OCI-LY1 (cell line): ENCODE measurements around the gene ARF5.

Experiments
- H2AFZ ChIP-seq: fragments of 200-600 bp; sonication (generic), shearing (Covaris generic); 2 replicates; pipeline ENCODE4 v1.6.0; 2014; ENCODE audit warnings: antibody characterized with exemption, mild to moderate bottlenecking, low read length
- H3F3A ChIP-seq: fragments of 200-600 bp; sonication (generic), shearing (Covaris generic); 2 replicates; pipeline ENCODE4 v1.6.0; 2014; ENCODE audit warnings: mild to moderate bottlenecking, antibody characterized with exemption, low read length, moderate library complexity; ENCODE audit not compliant: insufficient read depth
- H3K27ac ChIP-seq: fragments of 200-600 bp; sonication (generic); 2 replicates; pipeline ENCODE4 v1.5.1; 2014; ENCODE audit warnings: low read length, mixed run types, mild to moderate bottlenecking, low read depth; ENCODE audit not compliant: poor library complexity, severe bottlenecking
- H3K27me3 ChIP-seq: fragments of 200-600 bp; sonication (generic); 2 replicates; pipeline ENCODE4 v1.6.0; 2014; ENCODE audit warnings: antibody characterized with exemption, mild to moderate bottlenecking, low read length, moderate library complexity; ENCODE audit not compliant: insufficient read depth
- H3K36me3 ChIP-seq: fragments of 200-600 bp; sonication (generic); 2 replicates; pipeline ENCODE4 v1.6.1; 2014; ENCODE audit warnings: mild to moderate bottlenecking, antibody characterized with exemption, low read length, moderate library complexity, mixed read lengths; ENCODE audit not compliant: insufficient read depth
- H3K4me1 ChIP-seq: fragments of 200-600 bp; sonication (generic); 2 replicates; pipeline ENCODE4 v1.5.1; 2014; ENCODE audit warnings: mild to moderate bottlenecking, low read length, moderate library complexity; ENCODE audit not compliant: insufficient read depth, severe bottlenecking
- H3K4me2 ChIP-seq: fragments of 200-600 bp; sonication (generic), shearing (Covaris generic); 2 replicates; pipeline ENCODE4 v1.6.1; 2014; ENCODE audit warnings: low read length
- H3K4me3 ChIP-seq: fragments of 200-600 bp; sonication (generic); 2 replicates; pipeline ENCODE4 v1.5.1; 2014; ENCODE audit warnings: low read length, low read depth, mild to moderate bottlenecking, mixed read lengths; ENCODE audit not compliant: poor library complexity, severe bottlenecking
- H3K79me2 ChIP-seq: fragments of 200-600 bp; shearing (Covaris generic); 2 replicates; pipeline ENCODE4 v1.6.1; 2016; ENCODE audit warnings: mixed run types, low read length, mixed read lengths; ENCODE audit not compliant: insufficient read depth
- H3K9ac ChIP-seq: fragments of 200-600 bp; sonication (generic), shearing (Covaris generic); 2 replicates; pipeline ENCODE4 v1.6.1; 2014; ENCODE audit warnings: mild to moderate bottlenecking, low read length, mixed read lengths
- H3K9me2 ChIP-seq: fragments of 200-600 bp; sonication (generic), shearing (Covaris generic); 2 replicates; pipeline ENCODE4 v1.6.1; 2014; ENCODE audit warnings: low read depth, mild to moderate bottlenecking, low read length, mixed read lengths
- H3K9me3 ChIP-seq: fragments of 200-600 bp; shearing (Covaris generic); 2 replicates; pipeline ENCODE4 v1.6.1; 2014; ENCODE audit warnings: low read length, mixed read lengths
- H4K20me1 ChIP-seq: fragments of 200-600 bp; sonication (generic), shearing (Covaris generic); 2 replicates; pipeline ENCODE4 v1.6.0; 2016; ENCODE audit warnings: mild to moderate bottlenecking, low read length; ENCODE audit not compliant: insufficient read depth
- CTCF ChIP-seq: fragments of 200-600 bp; sonication (generic), shearing (Covaris generic); IDR thresholded peaks from 2 replicates; pipeline ENCODE4 v1.5.1; 2017; ENCODE audit warnings: mild to moderate bottlenecking, antibody characterized with exemption, low read length, moderate library complexity, mixed read lengths
- EZH2 ChIP-seq: fragments of 200-600 bp; sonication (generic), shearing (Covaris generic); IDR thresholded peaks from 2 replicates; pipeline ENCODE4 v1.8.0; 2017; ENCODE audit warnings: borderline replicate concordance, mixed run types, mild to moderate bottlenecking, antibody characterized with exemption, low read length, moderate library complexity, mixed read lengths

ARF5 gene

GRCh38 chr7:127618775-127619174 lies 30.6 kb downstream of the ARF5 start:
- H3K27me3 ChIP-seq = no peaks in the 10 kb centered on the region

DNA sequence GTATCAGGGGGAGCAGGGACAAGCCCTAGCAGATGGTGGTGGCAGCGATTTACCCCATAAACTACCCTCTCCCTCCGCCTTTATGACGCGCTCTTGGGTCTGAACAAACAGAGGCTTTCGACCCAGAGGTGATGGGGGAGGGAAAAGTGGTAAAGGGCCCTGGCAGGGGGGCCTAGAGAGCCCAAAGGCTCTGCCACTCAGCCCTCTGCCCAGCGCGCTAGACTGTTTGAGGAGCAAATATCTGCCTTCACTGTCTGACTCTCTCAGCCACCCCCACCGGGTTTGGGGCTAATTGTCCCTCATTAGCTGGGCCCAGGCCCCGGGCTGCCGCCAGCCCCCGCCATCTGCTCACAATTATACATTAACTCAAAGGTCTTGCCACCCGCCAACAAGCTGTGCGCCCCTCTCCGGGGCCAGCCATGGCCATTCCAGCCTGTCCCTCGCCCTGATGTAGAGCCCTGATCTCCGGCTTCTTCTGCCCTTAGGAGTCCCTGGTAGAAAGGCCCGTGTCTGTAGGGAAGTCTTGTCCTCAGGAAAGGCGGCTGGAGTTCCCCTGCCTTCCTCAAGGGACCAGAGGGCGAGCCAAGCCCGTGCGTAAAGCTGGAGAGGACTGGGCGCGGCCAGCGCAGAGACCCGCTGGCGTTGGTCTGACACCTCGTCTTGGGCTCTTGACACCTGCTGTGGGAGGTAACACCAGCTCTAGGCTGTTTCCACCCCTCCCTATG lies 31.6 kb downstream of the ARF5 start:
- no peaks in the 10 kb centered on the region for H3K4me1 ChIP-seq
- H3K9me3 ChIP-seq = 0 out of 2 replicates have a peak, but pooled peaks cover 3% of the 10 kb centered on the region
- no peaks in the 10 kb centered on the region for H3K27me3 ChIP-seq
- H3K36me3 ChIP-seq = no peaks in the 10 kb centered on the region
- H3F3A ChIP-seq = no peaks in the 10 kb centered on the region
- no peaks in the 10 kb centered on the region for H3K79me2 ChIP-seq
- no peak overlapping the region for H3K4me2 ChIP-seq
- no peaks in the 10 kb centered on the region for H4K20me1 ChIP-seq
- H3K27ac ChIP-seq = no peak overlapping the region
- TF ChIP-seq CTCF = no peak
- TF ChIP-seq EZH2 = no peak
- H3K9me2 ChIP-seq = no peaks in the 10 kb centered on the region
- H2AFZ ChIP-seq = no peak overlapping the region
- no peak overlapping the region for H3K9ac ChIP-seq
- H3K4me3 ChIP-seq = no peak overlapping the region

More at GRCh38 chr7:127618775-127619174, 30.6 kb downstream of the ARF5 start:
- H3K36me3 ChIP-seq = no peaks in the 10 kb centered on the region
- H4K20me1 ChIP-seq = no peaks in the 10 kb centered on the region
- H3K9me3 ChIP-seq = no peaks in the 10 kb centered on the region
- no peak overlapping the region for H3K9ac ChIP-seq
- no peaks in the 10 kb centered on the region for H3K4me1 ChIP-seq
- no peak for TF ChIP-seq EZH2
- TF ChIP-seq CTCF = no peak
- no peak overlapping the region for H3K27ac ChIP-seq
- H3K79me2 ChIP-seq = no peaks in the 10 kb centered on the region
- no peaks in the 10 kb centered on the region for H3F3A ChIP-seq
- H2AFZ ChIP-seq = no peak overlapping the region
- H3K9me2 ChIP-seq = no peaks in the 10 kb centered on the region
- H3K4me3 ChIP-seq = no peak overlapping the region
- no peak overlapping the region for H3K4me2 ChIP-seq

- Histone ChIP-seq H3K9me3 (0 out of 2 replicates have a peak, but pooled peaks cover 3% of the 10 kb centered on the region), H2AFZ (no peak overlapping the region), H3K36me3 (no peaks in the 10 kb centered on the region), H3K27ac (no peak overlapping the region), H3K9ac (no peak overlapping the region), H3F3A (no peaks in the 10 kb centered on the region), H3K9me2 (0 out of 2 replicates have a peak, but pooled peaks cover 4% of the 10 kb centered on the region), H3K79me2 (no peaks in the 10 kb centered on the region), H3K4me3 (no peak overlapping the region), H3K4me2 (no peak overlapping the region), H3K4me1 (no peaks in the 10 kb centered on the region), H4K20me1 (no peaks in the 10 kb centered on the region), H3K27me3 (no peaks in the 10 kb centered on the region)
- TF ChIP-seq CTCF = no peak
- TF ChIP-seq EZH2 = no peak
These were observed 32.4 kb downstream of the ARF5 start for GRCh38 chr7:127620406-127621233.
